Measurements from ENCODE around the gene ALK. TPM values are rescaled to one million over a fixed set of nuclear protein-coding genes. Genes with fewer than 3 reads are reported as not detected.

The ALK gene
- total RNA-seq, 1 donor from 2014 or later: 0.14 TPM

GRCh38 chr2:29819570-29819969 lies 101.8 kb downstream of the ALK start:
- Histone ChIP-seq H3K4me3 (no peak overlapping the region), H3K9me3 (replicated peaks) (no peaks in the 10 kb centered on the region), H3K36me3 (no peaks in the 10 kb centered on the region), H3K4me1 (no peaks in the 10 kb centered on the region), H3K27ac (replicated peaks) (no peak overlapping the region), H3K27me3 (ENCODE audit: low read depth) (peaks cover 46% of the 10 kb centered on the region)
- DNase-seq: no peak
- intact Hi-C loops (cut with micrococcal nuclease): no loop called here
- no peak for TF ChIP-seq CTCF (IDR thresholded peaks at IDR 0.05; ENCODE audit: borderline replicate concordance)

DNA sequence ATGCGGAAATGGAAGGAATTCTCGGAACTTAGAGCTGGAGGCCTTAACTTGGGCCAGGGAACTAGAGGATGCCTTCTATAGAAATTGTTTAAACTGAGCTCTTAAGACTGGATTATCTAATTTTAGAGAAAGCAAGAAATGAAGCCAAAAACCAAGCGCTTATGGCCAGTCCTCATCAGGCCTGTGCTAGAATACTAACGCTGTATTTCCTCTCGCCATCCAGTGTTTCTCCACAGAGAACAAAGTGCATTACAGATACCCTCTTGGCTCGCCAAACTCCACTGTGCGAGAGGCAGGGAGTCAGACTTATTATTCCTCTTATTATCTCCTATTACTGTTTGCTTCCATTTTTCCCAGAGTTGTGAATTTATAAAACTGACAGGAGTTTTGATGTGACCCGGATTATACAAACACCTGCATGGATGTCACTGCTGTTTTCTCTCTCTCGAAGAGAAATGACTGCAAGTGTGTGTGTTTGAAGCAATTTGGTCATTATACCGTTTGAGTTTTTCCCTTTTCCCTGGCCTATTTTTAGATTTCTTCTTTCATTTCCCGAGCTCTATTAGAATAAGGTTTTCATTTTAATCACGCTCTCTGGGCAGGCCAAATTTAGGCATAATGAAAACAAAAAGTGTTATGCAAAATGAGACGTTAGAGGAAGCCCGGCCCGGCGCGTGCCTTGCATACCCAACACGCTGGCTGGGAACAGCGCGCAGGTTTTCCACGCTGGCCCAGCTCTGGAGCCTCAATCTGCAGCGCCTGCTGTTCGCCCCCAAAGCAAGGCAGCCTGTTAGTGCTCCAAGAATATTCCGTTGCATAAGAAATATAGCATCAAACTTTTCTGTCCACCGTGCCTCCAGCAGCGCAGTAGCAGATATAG lies 103.3 kb downstream of the ALK start:
- Histone ChIP-seq H3K9me3 (replicated peaks) (no peaks in the 10 kb centered on the region), H3K36me3 (no peaks in the 10 kb centered on the region), H3K4me1 (no peaks in the 10 kb centered on the region), H3K27ac (replicated peaks) (no peak overlapping the region), H3K4me3 (no peak overlapping the region), H3K27me3 (ENCODE audit: low read depth) (peaks cover 41% of the 10 kb centered on the region)
- TF ChIP-seq CTCF (IDR thresholded peaks at IDR 0.05; ENCODE audit: borderline replicate concordance): no peak
- intact Hi-C loops (cut with micrococcal nuclease): no loop called here
- DNase-seq: no peak

- intact Hi-C loops (cut with micrococcal nuclease): no loop called here
- no peak for TF ChIP-seq CTCF (IDR thresholded peaks at IDR 0.05; ENCODE audit: borderline replicate concordance)
- Histone ChIP-seq H3K9me3 (replicated peaks) (no peaks in the 10 kb centered on the region), H3K27ac (replicated peaks) (no peak overlapping the region), H3K27me3 (ENCODE audit: low read depth) (peaks cover 48% of the 10 kb centered on the region), H3K4me1 (no peaks in the 10 kb centered on the region), H3K4me3 (no peak overlapping the region), H3K36me3 (no peaks in the 10 kb centered on the region)
- DNase-seq: no peak
Measured at GRCh38 chr2:29817299-29817698, 104.1 kb downstream of the ALK start.

- Histone ChIP-seq H3K27ac (replicated peaks) (no peak overlapping the region), H3K36me3 (no peaks in the 10 kb centered on the region), H3K4me1 (no peaks in the 10 kb centered on the region), H3K9me3 (replicated peaks) (no peaks in the 10 kb centered on the region), H3K4me3 (no peak overlapping the region), H3K27me3 (ENCODE audit: low read depth) (peaks cover 51% of the 10 kb centered on the region)
- no peak for DNase-seq
- TF ChIP-seq CTCF (IDR thresholded peaks at IDR 0.05; ENCODE audit: borderline replicate concordance): no peak
- intact Hi-C loops (cut with micrococcal nuclease): no loop called here
Measured at GRCh38 chr2:29816651-29817050, 104.7 kb downstream of the ALK start.

DNA sequence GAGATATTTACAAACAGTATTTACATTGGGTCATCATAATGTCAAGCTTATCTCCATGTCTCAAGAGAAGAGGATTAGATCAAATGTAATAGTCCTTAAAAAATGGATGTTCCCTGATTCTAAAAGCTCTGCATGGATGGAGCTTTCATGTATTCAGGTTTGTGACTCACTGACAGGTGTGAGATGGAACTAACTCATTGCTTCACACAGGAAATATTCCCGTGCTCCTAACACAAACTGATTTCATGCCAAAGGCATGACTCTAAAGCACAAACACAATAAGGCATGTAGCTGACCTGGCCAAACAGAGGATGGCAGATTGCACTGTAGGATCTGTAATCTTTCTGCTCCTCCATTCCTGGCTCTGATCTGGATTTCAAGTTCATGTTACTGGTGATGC lies 110.0 kb downstream of the ALK start:
- intact Hi-C loops (cut with micrococcal nuclease): no loop called here
- Histone ChIP-seq H3K36me3 (no peaks in the 10 kb centered on the region), H3K27me3 (ENCODE audit: low read depth) (peaks cover 60% of the 10 kb centered on the region), H3K4me3 (no peak overlapping the region), H3K9me3 (replicated peaks) (no peaks in the 10 kb centered on the region), H3K27ac (replicated peaks) (no peak overlapping the region), H3K4me1 (no peaks in the 10 kb centered on the region)
- DNase-seq: no peak
- no peak for TF ChIP-seq CTCF (IDR thresholded peaks at IDR 0.05; ENCODE audit: borderline replicate concordance)

All from left ventricle myocardium inferior (tissue), 1 donor.